ENCODE data around the gene B3GNT9. TPM values are rescaled to one million over a fixed set of nuclear protein-coding genes. Genes with fewer than 3 reads are reported as not detected.

The B3GNT9 gene
- polyA plus RNA-seq, 3 donors = 8.9 to 12.1 (median 9.8) TPM

DNA sequence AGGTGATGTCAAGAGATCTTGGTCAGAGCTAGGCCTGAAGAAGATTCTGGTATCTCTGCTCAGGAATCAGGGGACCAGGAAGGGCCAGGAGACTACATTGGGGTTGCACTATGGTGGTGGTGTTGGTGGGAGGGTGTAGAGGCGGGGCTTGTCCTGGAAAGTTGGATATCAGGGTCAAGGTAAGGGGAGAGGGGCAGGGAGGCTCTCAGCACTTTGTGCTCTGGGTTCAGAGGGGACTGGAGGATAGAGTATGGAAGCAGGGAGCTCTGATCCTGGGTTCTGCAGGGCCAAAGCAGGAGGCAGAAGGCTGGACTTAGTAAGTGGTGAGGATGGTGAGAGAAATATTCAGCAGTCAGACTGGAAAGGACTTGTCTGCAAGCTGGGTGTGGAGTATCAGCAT lies 22.5 kb upstream of the B3GNT9 start:
- DNase-seq (ENCODE audit: extremely low read depth in 1 of 11, low read depth in 9 of 11, low spot score in 4 of 11) = no peak

- no peak for DNase-seq (ENCODE audit: extremely low read depth in 1 of 11, low read depth in 9 of 11, low spot score in 4 of 11)
Observed at GRCh38 chr16:67170949-67171649, 20.3 kb upstream of the B3GNT9 start.

- no peak for DNase-seq (ENCODE audit: extremely low read depth in 1 of 11, low read depth in 9 of 11, low spot score in 4 of 11)
Observed at GRCh38 chr16:67170168-67170948, 19.6 kb upstream of the B3GNT9 start, which contains the start of gene NOL3. NOL3 (plus strand) TSS chr16:67170538.

GRCh38 chr16:67169642-67170167 lies 18.9 kb upstream of the B3GNT9 start:
- DNase-seq (ENCODE audit: extremely low read depth in 1 of 11, low read depth in 9 of 11, low spot score in 4 of 11) = no peak

GRCh38 chr16:67169011-67169451 lies 18.2 kb upstream of the B3GNT9 start:
- no peak for DNase-seq (ENCODE audit: extremely low read depth in 1 of 11, low read depth in 9 of 11, low spot score in 4 of 11)

GRCh38 chr16:67167588-67167987 lies 16.8 kb upstream of the B3GNT9 start:
- DNase-seq (ENCODE audit: extremely low read depth in 1 of 11, low read depth in 9 of 11, low spot score in 4 of 11) = no peak

DNA sequence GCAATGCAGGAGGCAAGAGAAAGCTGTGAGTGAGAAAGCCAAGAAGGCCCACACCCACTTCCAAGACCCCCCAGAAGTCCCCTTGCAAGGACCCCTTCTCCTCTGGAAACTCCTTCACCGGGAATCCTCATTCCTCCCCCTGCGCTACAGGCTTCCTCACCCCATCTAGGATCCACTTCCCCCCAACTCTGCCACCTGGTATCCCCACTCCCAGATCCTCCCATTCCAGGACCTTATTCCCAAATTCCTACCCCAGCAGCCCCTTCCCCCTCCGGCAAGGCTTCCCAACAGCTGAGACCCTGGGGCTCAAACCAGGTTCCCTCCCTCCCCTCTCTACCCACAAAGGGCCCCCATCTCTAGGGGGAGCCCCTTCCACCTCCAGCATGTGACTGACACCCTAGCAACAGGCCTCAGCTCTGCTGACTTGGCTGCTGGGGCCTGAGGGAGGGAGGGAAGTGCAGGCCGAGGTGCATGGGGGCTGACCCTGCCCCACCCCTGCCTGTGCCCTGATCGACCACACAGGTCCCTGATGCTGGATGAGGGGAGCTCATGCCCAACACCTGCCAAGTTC lies 15.9 kb upstream of the B3GNT9 start:
- no peak for DNase-seq (ENCODE audit: extremely low read depth in 1 of 11, low read depth in 9 of 11, low spot score in 4 of 11)

DNA sequence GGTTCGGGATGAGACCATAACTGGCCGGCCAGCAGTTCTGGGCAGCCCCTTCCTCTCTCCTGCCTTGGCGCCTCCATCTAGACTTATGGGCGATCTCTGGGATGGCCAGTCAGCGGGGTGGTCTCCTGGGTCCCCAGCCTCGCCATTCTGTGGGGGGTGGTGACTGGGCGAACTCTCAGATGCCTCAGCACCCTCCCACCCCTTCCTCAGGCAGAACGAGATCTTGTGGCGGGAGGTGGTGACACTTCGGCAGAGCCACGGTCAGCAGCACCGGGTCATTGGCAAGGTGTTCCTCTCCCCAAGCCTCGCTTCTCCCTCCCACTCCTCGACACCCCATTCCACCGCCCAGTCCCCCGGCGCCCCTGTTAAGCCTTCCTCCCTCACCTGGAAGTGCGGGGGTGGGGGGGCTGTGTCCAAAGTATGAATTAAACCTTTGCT lies 15.3 kb upstream of the B3GNT9 start:
- DNase-seq (ENCODE audit: extremely low read depth in 1 of 11, low read depth in 9 of 11, low spot score in 4 of 11) = no peak

- no peak for DNase-seq (ENCODE audit: extremely low read depth in 1 of 11, low read depth in 9 of 11, low spot score in 4 of 11)
Observed at GRCh38 chr16:67165121-67166078, 14.6 kb upstream of the B3GNT9 start.

DNA sequence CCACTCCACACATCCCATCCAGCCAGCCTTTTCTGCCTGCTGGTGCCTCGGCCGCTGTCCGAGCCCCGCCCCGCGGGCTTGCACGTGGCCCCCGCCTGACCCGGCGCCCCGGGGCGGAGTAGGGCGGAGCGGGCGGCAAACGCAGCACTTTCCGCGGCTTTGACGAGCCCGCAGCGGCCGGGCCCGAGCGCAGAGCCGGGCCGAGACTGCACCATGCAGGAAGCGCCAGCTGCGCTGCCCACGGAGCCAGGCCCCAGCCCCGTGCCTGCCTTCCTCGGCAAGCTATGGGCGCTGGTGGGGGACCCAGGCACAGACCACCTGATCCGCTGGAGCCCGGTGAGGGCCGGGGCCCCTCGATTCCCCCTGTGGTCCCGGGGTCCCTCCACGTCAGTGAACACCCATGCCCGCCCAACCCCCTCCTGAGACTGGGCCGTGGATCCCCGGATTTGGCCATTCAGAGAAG lies 13.8 kb upstream of the B3GNT9 start, which contains the start of gene HSF4:
TSS of gene HSF4 (plus strand) at position 147 of the 463 bp plus-strand sequence. CDS start at position 214, 67 bp downstream.
- no peak for DNase-seq (ENCODE audit: extremely low read depth in 1 of 11, low read depth in 9 of 11, low spot score in 4 of 11)

- DNase-seq (ENCODE audit: extremely low read depth in 1 of 11, low read depth in 9 of 11, low spot score in 4 of 11) = no peak
Observed at GRCh38 chr16:67163999-67164558, 13.3 kb upstream of the B3GNT9 start.

DNA sequence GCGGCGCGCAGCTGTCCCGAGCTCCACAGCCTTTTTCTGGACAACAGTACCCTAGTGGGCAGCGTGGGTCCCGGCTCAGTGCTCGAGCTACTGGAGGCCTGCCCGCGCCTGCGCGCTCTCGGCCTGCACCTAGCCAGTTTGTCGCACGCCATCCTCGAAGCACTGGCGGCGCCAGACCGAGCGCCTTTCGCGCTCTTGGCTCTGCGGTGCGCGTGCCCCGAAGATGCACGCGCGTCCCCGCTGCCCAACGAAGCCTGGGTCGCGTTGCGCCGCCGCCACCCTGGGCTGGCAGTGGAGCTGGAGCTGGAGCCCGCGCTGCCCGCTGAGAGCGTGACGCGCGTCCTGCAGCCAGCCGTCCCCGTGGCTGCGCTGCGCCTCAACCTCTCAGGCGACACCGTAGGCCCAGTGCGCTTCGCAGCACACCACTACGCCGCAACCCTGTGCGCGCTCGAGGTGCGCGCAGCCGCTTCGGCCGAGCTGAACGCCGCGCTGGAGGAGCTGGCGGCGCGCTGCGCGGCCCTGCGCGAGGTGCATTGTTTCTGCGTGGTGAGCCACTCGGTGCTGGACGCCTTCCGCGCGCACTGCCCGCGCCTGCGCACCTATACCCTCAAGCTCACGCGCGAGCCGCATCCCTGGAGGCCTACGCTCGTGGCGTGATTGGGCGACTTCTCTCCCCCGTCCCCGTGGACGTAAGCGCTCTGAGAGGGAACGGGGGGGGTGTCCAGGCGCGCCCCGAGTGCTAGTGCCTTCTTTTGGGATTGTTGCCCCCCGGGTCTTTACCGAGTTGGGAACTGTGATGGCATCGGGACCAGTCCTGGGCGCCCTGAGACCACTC lies 12.6 kb upstream of the B3GNT9 start:
- DNase-seq (ENCODE audit: extremely low read depth in 1 of 11, low read depth in 9 of 11, low spot score in 4 of 11) = no peak

GRCh38 chr16:67162506-67163163 lies 11.8 kb upstream of the B3GNT9 start:
- DNase-seq (ENCODE audit: extremely low read depth in 1 of 11, low read depth in 9 of 11, low spot score in 4 of 11) = no peak

DNA sequence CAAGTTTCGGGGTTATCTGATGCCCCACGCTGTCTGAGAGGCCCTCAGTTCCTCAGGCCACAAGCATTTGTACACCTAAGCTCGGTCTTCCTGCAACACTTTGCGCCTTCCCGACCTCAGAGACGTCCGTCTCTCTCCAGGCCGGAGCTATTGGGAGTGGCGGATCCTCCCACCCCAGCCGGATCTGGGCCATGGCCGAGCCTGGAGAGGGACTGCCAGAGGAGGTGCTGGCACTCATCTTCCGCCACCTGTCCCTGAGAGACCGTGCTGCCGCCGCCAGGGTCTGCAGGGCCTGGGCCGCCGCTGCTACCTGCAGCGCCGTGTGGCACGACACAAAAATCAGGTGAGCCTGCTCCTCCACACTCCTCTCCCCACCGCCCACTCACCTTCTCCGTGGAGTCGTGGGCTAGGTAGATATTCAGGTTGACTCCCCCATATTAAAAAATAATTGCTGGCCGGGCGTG lies 10.8 kb upstream of the B3GNT9 start:
- DNase-seq (ENCODE audit: extremely low read depth in 1 of 11, low read depth in 9 of 11, low spot score in 4 of 11) = no peak

GRCh38 chr16:67158637-67159600 lies 8.1 kb upstream of the B3GNT9 start:
- DNase-seq (ENCODE audit: extremely low read depth in 1 of 11, low read depth in 9 of 11, low spot score in 4 of 11) = no peak
